ENCODE results near the gene KIF16B.

DNA sequence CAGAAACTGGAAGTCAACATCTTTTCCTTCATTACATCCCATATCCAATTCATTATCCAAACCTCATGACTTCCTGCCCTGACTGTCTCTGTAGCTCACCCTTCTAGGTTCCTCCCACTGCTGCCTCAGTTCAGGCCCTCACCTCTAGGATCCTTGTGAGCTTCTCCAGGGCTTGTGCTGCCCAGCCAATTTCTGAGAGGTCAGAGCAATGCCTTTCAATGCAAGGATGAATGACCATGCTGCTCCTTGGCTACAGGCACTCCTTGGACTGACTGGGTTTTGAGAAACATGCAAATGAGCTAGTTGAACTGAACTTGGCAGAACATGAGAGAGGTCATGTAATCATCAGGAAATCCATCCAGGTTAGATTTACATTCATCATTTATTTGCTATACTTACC lies 173.4 kb downstream of the KIF16B start:
- TF ChIP-seq TAF1 (conservative IDR thresholded peaks at IDR 0.05) (no peak), RAD21 (IDR thresholded peaks at IDR 0.05) (no peak), HNF4G (IDR thresholded peaks at IDR 0.05) (no peak), JUND (IDR thresholded peaks at IDR 0.05) (no peak), SP1 (IDR thresholded peaks at IDR 0.05) (no peak), GABPA (IDR thresholded peaks at IDR 0.05 in 1 of 2, conservative IDR thresholded peaks at IDR 0.05 in 1 of 2) (no peak), YY1 (IDR thresholded peaks at IDR 0.05) (no peak)
- TF ChIP-seq, protein P1, sequence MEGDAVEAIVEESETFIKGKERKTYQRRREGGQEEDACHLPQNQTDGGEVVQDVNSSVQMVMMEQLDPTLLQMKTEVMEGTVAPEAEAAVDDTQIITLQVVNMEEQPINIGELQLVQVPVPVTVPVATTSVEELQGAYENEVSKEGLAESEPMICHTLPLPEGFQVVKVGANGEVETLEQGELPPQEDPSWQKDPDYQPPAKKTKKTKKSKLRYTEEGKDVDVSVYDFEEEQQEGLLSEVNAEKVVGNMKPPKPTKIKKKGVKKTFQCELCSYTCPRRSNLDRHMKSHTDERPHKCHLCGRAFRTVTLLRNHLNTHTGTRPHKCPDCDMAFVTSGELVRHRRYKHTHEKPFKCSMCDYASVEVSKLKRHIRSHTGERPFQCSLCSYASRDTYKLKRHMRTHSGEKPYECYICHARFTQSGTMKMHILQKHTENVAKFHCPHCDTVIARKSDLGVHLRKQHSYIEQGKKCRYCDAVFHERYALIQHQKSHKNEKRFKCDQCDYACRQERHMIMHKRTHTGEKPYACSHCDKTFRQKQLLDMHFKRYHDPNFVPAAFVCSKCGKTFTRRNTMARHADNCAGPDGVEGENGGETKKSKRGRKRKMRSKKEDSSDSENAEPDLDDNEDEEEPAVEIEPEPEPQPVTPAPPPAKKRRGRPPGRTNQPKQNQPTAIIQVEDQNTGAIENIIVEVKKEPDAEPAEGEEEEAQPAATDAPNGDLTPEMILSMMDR (IDR thresholded peaks at IDR 0.05; ENCODE audit: low read depth, low read length, missing input control) = no peak
- TF ChIP-seq, protein P2, sequence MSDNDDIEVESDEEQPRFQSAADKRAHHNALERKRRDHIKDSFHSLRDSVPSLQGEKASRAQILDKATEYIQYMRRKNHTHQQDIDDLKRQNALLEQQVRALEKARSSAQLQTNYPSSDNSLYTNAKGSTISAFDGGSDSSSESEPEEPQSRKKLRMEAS (IDR thresholded peaks at IDR 0.05) = no peak
- TF ChIP-seq, protein P3, sequence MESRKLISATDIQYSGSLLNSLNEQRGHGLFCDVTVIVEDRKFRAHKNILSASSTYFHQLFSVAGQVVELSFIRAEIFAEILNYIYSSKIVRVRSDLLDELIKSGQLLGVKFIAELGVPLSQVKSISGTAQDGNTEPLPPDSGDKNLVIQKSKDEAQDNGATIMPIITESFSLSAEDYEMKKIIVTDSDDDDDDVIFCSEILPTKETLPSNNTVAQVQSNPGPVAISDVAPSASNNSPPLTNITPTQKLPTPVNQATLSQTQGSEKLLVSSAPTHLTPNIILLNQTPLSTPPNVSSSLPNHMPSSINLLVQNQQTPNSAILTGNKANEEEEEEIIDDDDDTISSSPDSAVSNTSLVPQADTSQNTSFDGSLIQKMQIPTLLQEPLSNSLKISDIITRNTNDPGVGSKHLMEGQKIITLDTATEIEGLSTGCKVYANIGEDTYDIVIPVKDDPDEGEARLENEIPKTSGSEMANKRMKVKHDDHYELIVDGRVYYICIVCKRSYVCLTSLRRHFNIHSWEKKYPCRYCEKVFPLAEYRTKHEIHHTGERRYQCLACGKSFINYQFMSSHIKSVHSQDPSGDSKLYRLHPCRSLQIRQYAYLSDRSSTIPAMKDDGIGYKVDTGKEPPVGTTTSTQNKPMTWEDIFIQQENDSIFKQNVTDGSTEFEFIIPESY (IDR thresholded peaks at IDR 0.05) = no peak

All from liver (tissue), 3 donors.